ENCODE results near the gene ANO3.
"Not testable (repeated sequence)": the region's sequence is repeated elsewhere in the genome, so short reads cannot be mapped to it uniquely, and the experiment has no call there.

The ANO3 gene

DNA sequence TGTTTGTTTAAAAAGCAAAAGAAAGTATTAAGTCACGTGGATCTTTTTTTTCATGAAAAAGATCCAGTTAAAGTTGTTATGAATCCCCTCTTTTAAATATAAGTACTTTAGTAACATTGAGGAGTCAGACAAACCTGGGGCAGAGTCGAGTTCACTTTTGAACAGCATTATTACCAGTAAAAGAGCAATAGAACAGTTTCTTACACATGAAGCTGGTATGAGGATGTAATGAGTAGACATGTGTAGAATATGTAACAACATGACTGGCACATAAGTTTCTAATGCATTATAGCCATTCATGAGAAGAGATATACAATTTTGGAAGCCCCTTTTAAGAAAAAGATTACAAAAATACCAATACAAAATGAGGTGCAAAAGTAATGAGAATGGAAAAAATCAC lies 247.8 kb downstream of the ANO3 start:
- FAIRE-seq: no peak

DNA sequence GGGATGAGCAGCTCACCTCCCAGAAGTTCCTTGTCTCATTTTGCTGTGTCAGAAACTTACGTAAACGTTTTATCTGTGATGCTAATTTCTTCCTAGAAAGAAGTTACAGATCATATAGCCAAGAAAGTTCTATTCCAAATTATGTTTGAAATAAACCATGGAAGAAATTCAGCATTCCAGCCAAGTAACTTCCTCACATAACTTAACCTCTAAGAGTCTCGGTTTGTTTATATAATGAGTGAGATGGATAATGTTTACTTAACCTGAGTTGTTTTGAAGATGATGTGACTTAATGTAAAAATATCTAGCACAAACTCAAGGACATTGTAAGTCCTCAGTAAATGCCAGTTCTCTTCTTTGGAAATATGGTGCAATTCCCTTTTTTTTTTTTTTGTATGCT lies 249.0 kb downstream of the ANO3 start:
- no peak for FAIRE-seq

DNA sequence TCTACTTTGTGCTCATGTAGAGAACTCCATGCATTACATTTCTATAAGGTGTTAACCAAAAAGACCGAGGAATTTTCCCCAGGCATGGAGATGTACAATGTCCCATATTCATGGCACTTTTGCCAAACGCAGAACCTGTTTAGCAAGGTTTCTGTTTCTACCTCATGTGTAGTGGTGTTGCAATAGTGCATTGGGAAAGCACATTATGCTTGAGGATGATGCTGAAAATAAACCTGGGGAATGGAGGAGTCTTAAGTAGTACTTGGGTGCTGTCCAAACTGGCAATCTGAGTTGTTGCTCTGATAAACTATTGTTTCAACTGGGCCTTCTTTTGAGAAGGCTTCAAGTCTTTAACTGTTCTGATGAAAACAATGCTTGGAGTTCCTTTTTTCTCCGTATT lies 251.6 kb downstream of the ANO3 start:
- FAIRE-seq: no peak

DNA sequence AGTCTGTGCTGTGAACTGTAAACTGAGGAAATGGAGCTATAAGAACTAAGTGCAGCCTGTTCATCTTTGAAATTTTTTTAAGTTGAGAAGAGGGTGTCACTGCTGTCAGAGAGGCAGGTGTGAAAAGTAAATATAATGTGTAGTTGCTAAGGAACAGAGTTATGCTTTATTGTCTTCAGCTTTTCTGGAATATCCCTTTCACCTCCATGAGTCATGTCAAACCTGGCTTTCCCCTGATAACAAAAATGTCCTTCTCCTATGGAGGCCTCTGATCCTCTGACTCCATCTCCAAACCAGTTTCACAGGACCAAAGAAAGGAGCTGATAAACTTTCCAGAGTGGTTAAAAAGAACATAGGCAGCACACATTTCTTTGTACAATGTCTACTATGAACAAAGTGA lies 252.9 kb downstream of the ANO3 start:
- FAIRE-seq: no peak

DNA sequence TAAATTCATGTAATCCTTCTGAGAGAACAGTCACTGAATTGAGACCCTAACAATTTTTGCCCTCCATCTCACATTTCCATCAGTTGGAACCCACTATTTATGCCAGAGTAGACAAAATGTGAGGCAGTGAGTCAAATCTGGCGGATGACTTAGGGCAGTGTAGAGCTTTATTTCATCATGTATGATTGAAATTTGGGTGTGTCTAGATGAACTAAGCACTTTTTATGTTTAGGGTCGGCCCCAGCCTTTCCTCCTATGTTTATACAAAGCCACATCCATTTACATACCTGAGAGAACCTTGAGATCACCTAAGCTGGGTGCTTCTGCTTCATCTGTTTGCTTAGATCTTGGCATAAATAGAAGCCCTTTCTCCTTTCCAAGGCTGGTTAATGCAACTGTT lies 255.1 kb downstream of the ANO3 start:
- FAIRE-seq: no peak

DNA sequence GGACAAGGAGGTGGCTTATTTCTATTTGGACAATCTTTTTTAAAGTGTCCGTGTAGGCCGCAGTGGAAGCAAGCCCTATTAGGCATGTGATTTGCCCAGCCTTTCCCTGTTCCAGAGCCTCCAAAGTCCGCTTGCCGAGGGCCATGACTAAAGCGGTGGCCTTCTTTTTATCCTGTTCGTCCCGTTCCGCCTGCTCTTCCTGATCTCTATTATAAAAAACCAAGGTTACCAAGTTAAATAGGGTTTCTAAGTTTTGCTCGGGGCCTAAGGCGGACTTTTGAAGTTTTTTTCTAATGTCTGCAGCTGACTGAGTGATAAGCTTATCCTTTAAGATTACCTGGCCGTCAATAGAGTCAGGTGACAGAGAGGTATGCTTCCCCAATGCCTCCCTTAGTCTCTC lies 261.8 kb downstream of the ANO3 start:
- no peak for FAIRE-seq

DNA sequence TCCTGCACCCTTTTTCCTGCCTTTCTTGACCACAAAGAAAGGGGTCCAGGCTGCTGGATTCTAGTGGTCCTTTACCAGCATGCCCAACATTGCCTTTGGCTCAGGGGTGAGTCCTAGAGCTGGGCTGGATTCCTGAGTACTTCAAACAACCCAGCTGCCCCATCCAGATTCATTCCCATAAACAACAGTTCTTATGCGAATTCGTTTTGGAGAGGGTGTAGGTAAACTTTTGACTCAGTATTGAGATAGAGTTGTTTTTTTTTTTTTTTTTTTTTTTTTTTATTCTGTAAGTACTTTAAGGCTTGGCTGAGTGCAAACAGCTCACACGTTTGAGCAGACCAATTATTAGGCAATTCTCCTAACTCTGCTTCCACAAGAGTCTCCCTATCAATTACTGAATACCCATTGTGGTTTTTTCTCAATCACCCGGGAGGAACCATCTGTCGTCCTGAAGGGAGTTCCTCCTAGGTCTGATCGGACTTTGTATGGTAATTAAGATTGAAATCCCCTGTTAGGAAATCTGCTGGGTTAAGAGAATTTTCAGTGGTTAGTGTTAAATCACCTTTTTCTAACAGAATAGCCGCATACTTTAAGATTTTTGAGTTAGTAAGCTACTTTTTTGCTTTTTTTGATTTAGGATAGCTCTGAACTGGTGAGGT lies 263.4 kb downstream of the ANO3 start:
- not testable (repeated sequence) for FAIRE-seq

DNA sequence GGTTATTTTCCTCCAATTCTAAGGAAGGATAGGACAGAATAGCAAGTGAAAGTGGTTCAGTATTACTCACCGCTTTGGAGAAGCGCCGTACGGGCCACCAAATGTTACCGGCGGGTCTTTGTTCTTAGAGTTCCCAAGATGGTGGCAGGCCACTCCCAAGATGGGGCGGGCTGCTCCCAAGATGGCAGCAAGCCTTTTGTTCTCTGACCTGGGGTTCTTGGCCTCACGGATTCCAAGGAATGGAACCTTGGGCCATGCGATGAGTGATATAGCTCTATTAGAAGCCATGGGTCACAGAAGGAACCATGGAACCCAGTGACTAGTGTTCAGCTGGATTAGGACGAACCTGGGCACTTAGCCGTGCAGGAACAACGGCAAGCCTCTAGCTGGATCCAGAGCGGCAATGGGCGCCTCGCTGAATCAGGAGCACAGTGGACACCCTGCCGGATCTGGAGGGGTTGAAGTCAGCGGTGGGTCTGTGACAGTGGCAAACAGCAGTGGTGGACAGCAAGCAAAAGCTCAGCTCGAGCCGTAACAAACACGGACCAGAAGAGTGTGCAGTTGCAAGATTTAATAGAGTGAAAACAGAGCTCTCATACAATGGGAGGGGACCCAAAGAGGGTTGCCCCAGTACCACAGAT lies 265.2 kb downstream of the ANO3 start:
- FAIRE-seq: not testable (repeated sequence)

DNA sequence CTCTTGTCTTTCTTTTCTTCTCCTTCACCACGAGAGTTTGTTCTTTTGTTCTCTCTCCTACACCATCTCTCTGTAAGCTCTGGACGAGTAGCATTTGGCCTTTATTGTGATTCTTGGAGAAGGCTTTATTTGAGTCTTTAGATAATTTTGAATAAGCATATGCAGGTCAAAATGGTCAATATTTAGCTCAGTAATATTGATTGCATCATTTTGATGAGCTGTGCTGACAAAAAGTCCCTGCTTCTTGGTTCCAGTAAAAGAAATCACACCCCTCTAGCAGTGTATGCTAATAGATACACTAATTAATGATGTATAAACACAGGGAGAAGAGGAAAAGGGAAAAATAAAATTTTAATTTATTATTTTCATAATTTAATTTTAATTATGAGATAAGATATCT lies 266.0 kb downstream of the ANO3 start:
- FAIRE-seq: no peak

DNA sequence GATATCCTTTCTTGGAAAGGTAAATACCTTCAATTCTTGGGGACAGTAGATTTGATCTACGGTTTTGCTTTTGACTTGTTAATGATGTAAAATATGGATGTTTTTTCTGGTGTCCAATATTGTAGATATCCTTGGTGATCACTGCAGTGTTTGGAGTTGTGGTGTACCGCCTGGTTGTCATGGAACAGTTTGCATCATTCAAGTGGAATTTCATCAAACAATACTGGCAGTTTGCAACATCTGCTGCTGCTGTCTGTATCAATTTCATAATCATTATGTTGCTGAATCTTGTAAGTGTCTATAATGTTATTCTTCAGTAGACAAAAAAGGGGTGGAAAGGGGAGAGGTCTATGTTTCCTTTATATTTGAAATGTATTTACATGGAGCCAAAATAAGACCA lies 267.5 kb downstream of the ANO3 start:
- FAIRE-seq: no peak

DNA sequence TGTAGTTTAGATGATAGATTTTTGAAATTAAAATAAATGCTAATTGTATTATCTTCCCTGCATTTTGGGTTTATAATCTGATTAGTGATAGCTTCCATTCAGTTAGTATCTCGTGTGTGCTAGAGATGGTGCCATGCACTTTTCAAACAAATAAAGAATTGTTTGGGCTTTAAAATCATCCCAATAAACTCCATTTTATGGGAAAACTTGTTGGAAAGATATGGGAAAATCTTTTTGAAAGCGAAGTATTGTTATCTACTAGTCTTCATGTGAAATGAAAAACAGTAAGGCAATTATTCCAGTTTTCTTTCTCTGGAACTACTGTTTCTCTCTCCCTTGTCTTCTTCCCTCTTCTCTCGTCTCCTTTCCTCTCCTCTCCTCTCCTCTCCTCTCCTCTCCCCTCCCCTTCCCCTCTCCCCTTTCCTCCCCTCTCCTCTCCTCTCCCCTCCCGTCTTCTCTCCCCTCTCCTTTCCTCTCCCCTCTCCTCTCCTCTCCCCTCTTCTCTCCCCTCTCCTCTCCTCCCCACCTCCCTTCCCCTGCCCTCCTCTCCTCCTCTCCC lies 268.0 kb downstream of the ANO3 start:
- FAIRE-seq: no peak

DNA sequence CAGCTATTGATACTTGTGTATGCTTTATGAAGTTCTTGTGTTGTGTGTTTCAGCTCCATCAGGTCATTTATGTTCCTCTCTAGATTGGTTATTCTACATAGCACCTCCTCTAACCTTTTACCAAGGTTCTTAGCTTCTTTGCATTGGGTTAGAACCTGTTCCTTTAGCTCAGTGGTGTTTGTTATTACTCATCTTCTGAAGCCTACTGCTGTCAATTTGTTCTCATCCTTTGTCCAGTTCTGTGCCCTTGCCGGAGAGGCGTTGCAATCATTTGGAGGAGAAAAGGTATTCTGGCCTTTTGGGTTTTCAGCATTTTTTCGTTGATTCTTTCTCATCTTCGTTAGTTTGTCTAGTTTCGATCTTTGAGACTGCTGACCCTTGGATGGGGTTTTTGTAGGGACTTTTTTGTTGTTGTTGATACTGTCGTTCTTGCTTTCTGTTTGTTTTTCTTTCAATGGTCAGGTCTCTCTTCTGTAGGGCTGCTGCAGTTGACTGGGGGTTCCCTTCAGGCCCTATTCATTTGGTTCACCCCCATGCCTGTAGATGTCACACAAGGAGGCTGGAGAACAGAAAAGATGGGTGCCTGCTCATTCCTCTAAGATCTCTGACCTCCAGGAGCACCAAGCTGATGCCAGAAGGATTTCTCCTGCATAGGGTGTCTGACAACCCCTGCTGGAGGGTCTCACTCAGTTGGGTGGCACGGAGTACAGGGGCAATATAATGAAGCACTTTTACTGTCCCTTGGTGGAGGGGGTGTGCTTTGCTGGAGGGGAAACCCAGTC lies 276.0 kb downstream of the ANO3 start:
- FAIRE-seq: no peak

DNA sequence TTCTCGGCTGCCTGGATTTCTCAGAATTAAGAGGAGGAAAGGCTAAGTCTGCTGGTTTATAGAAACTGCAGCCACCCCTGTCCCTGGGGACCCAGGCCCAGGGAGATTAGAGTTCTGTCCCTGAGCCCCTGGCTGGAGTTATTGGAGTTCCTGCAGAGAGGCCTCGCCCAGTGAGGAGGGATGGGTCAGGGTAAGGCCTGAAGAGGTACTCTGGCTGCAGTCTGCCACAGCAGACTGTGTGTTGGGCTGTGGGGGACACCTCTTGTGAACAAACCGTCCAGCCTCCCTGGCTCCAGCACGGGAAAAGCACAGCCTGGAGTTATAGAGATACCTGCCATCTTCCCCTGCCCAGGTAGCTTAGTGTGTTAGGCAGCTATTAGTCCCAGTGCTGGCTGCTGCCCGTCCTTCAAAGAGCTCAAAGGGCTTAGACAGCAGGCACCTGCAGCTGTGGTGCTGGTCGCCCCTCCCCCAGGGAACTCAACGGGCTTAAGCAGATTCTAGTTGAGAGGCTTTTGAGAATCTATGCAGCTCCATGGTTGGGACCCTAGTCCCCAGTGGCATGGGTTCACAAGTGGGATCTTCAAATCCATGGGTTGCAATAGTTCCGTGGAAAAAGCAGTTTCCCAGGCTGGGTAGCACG lies 276.7 kb downstream of the ANO3 start:
- FAIRE-seq: no peak

DNA sequence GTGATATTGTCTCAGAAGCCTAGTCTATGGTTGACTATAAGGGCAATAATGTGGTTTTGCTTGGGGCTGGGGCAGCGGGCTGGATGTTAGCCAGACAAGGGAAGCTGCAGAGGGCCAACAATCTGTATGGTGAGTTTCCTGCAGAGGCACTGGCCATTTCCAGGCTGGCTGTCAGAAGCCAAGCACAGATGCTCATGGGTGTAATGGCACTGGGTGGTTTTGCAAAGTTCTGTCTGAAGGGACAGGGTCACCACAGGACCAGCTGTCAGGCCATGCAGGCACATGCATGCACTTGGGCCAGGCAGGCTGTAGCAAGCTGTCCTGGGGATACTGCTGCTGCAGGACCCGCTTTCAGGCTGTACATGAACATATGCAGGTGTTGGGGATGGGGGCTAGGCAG lies 281.8 kb downstream of the ANO3 start:
- no peak for FAIRE-seq

DNA sequence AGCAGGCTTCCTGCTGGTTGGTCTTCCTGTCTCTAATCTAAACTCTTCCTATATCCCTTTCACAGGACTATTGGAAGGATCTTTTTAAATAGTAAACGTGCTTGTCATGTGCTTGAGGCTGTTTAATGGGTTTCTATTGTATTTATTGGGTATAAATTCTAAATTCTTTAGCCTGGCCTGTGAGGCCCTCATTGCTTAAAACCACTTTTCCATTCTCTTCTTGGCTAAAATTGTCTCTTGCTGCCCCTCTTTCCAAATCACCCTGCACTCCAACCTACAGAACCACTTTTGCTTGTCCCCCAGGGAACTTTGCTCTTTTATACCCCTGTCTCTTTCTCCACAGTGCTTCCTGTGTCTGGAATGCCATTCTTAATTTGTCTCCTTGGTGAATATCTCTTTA lies 286.5 kb downstream of the ANO3 start:
- FAIRE-seq: no peak

DNA sequence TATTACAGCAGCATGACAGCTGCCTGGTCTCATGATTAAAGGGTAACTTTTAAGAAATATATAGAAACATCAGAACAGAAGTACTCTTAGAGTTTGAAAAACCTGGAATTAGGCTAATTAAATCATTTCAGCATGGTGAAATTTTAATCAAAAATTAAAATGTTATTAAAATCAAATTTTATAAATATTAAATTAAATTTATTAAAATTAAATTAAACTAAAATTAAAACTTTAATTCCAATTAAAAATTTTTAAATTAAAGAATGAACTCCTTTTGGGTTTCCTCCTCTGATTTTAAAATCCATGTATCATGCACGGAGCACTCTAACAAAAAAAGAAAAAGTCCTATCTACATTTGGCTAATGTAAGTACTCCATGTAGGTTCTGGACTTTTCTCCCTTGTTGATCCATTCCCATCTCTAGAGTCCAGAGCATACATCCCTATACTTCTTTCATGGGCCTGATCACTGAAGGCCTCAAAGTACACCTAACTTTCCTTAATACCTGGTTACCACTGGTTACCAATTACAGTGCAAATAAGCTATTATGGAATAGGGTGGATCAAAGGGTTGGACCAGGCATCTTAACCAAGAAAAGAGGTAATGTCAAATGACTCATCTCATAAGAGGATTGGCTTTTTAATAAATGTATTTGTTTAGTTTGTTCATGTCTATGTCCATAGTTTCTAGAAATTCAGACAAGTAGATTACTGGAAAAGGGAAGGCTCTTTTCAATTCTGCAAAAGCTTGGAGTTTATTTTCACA lies 288.5 kb downstream of the ANO3 start:
- FAIRE-seq: no peak

DNA sequence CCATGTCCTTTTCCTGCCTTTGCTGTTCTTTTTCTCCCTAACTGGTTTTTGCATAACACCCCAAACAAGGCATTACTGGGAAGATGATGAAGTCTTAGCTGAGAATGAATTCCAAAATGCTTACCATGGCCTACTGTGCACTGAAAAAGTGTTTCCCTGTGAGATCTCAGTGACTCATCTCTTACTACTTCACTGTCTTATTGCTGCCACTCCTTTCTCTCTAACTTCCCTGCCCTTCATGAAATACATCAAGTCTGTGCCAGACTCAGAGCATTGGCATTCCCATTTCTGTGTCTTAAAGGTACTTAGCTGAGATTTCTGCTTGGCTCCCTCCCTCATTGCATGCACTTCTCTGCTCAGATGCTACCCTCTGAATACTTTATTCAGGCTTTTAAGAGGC lies 289.2 kb downstream of the ANO3 start:
- FAIRE-seq: no peak

DNA sequence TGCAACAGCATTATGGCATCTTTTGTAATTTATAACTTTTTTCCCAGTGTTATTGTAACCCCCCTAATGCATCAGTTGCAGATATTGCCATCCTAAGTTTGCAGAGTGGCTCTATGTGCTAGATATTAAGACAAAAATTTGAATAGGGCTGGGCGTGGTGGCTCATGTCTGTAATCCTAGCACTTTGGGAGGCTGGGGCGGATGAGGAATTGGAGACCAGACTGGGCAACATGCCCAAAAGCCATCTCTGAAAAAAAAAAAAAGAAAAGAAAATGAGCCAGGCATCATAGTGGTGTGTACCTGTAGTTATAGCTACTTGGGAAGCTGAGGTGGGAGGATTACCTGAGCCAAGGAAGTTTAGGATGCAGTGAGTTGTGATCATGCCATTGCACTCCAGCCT lies 290.3 kb downstream of the ANO3 start:
- no peak for FAIRE-seq

DNA sequence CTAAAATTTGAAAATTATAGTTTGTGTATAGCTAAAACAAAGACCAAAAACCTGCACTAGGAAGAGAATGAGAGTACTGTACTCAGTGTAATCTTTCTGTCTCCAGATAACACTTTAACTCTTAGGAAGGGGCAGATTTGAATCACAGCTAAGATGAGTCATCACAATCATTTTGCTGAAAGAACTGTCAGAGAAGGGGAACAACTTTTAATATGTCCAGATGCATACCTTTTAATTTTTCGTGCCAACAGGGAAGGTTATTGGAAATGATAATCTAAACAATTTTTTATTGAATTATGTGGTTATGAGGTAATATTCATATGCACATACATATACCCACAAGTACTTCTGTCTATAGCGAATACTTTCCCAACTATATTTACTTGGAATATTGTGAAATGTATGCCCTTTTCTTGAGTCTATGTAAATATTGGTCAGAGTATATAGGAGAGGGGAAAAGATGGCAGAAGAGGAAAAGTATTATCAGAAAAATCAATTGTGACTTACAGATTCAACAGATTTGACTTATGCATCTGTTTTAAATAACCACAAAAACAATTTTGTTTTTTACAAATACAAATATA lies 291.2 kb downstream of the ANO3 start:
- no peak for FAIRE-seq

DNA sequence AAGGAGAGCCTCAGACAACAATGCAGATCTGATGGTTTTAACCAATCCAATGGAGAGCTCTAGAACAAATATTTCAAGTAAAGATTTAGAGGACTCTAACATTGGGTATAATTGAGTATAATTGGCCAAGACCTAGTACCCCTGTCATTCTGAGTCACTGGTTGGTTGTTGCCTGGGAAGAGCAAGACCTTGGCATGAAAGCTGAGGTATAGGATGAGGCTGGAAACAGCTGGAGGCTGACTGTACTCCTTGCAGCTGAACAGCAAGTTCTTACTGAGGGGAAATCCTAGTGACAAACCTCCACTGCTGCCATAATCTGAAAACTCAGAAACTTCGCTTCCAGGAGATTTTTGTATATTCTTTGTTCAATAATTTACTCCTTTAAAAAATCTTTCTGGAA lies 294.4 kb downstream of the ANO3 start:
- no peak for FAIRE-seq

DNA sequence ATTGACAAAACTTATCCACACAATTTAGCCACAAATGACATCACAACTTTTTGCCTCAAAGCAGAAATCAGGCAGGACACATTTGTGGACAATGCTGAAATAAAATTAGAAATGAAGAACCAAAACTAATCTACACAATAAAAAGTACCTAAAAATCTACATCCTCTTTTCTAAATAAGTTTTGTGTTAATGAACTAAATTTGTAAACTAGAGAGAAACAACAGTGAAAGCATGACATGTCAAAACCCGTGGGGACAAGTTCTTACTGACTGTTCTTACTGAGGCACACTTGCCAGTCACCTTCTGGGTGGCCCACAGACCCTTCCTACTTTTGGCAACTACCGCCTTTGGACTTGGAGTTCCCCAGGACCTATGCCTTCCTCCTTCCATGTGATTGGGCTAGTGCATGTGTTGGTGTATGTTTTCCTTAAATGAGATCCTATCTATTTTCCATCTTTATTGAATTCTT lies 300.8 kb downstream of the ANO3 start:
- no peak for FAIRE-seq

DNA sequence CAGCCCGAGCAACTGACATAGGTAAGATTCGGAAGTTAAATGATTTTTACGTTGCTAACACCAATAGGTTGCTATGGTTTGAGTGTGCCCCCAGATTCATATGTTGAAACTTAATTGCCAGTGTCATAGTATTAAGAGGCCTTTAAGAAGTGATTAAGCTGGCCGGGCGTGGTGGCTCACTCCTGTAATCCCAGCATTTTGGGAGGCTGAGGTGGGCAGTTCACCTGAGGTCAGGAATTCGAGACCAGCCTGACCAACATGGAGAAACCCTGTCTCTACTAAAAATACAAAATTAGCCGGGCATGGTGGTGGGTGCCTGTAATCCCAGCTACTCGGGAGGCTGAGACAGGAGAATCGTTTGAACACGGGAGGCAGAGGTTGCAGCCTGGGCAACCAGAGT lies 311.4 kb downstream of the ANO3 start:
- not testable (repeated sequence) for FAIRE-seq
